OCI-LY3 (cell line): ENCODE measurements around the gene MRPL12.

Source experiments
- H2AFZ ChIP-seq: fragments of 200-600, 300-600 bp; shearing (Covaris generic); 2 replicates; pipeline ENCODE4 v1.6.0; 2014; ENCODE audit warnings: antibody characterized with exemption, low read depth, low read length
- H3K27ac ChIP-seq: fragments of 200-600, 300-600 bp; sonication (generic); 2 replicates; pipeline ENCODE4 v1.5.1; 2014; ENCODE audit warnings: mild to moderate bottlenecking, low read length, moderate library complexity, mixed read lengths
- H3K27me3 ChIP-seq: fragments of 200-600, 300-600 bp; sonication (generic); 2 replicates; pipeline ENCODE4 v1.6.1; 2014; ENCODE audit warnings: low read depth, low read length, mixed read lengths
- H3K36me3 ChIP-seq: fragments of 200-600, 300-600 bp; sonication (generic); replicated peaks from 2 replicates; pipeline ENCODE3; 2014; ENCODE audit warnings: low read depth, low read length, mixed read lengths
- H3K4me1 ChIP-seq: fragments of 300-600, 200-600 bp; sonication (generic); 2 replicates; pipeline ENCODE4 v1.6.1; 2014; ENCODE audit warnings: low read length, mixed read lengths
- H3K4me2 ChIP-seq: fragments of 200-600, 300-600 bp; sonication (generic); 2 replicates; pipeline ENCODE4 v1.6.1; 2014; ENCODE audit warnings: low read length, mixed read lengths
- H3K4me3 ChIP-seq: fragments of 300-600, 200-600 bp; sonication (generic); 2 replicates; pipeline ENCODE4 v1.5.1; 2014; ENCODE audit warnings: antibody characterized with exemption, mild to moderate bottlenecking, low read length, moderate library complexity
- H3K79me2 ChIP-seq: fragments of 300-600, 200-600 bp; shearing (Covaris generic); 2 replicates; pipeline ENCODE4 v1.6.1; 2014; ENCODE audit warnings: mild to moderate bottlenecking, low read length, mixed read lengths
- H3K9ac ChIP-seq: fragments of 300-600, 200-600 bp; shearing (Covaris generic); 2 replicates; pipeline ENCODE4 v1.6.0; 2014; ENCODE audit warnings: mild to moderate bottlenecking, low read length, moderate library complexity
- H3K9me3 ChIP-seq: fragments of 200-600, 300-600 bp; shearing (Covaris generic); 2 replicates; pipeline ENCODE4 v1.6.1; 2014; ENCODE audit warnings: low read length, mixed read lengths; ENCODE audit not compliant: insufficient read depth
- H4K20me1 ChIP-seq: fragments of 200-600, 300-600 bp; sonication (generic); 2 replicates; pipeline ENCODE4 v1.6.1; 2016; ENCODE audit warnings: low read length, mixed read lengths; ENCODE audit not compliant: insufficient read depth
- CTCF ChIP-seq: fragments of 200-600, 300-600 bp; sonication (generic); IDR thresholded peaks from 2 replicates; pipeline ENCODE4 v1.5.1; 2014; ENCODE audit warnings: antibody characterized with exemption, low read length, low read depth
- EZH2phosphoT487 ChIP-seq: fragments of 200-600 bp; shearing (Covaris generic); IDR thresholded peaks from 2 replicates; pipeline ENCODE4 v1.6.1; 2018; ENCODE audit warnings: antibody characterized with exemption, mixed run types, low read depth

The MRPL12 gene

GRCh38 chr17:81682565-81683207 lies 20.5 kb upstream of the MRPL12 start:
- Histone ChIP-seq H4K20me1 (0 out of 2 replicates have a peak, but pooled peaks cover 6% of the 10 kb centered on the region), H3K27ac (peak overlapping the region; percentile 38; the same call in 1 of the 2 replicates), H3K9ac (peak overlapping the region; percentile 81), H2AFZ (0 out of 2 replicates have a peak overlapping the region, but pooled peaks have one; percentile 10), H3K4me3 (peak overlapping the region; percentile 87), H3K4me1 (peaks cover 18% of the 10 kb centered on the region), H3K36me3 (peaks cover 10% of the 10 kb centered on the region), H3K9me3 (no peaks in the 10 kb centered on the region), H3K79me2 (peaks cover 56% of the 10 kb centered on the region), H3K27me3 (no peaks in the 10 kb centered on the region), H3K4me2 (peak overlapping the region; percentile 97)
- no peak for TF ChIP-seq CTCF
- TF ChIP-seq EZH2phosphoT487 = no peak

GRCh38 chr17:81683208-81683583 lies 20.0 kb upstream of the MRPL12 start:
- Histone ChIP-seq H2AFZ (0 out of 2 replicates have a peak overlapping the region, but pooled peaks have one; percentile 10), H3K4me3 (peak overlapping the region; percentile 87), H3K79me2 (peaks cover 56% of the 10 kb centered on the region), H3K27ac (peak overlapping the region; percentile 38), H3K9ac (peak overlapping the region; percentile 81), H3K9me3 (no peaks in the 10 kb centered on the region), H3K27me3 (no peaks in the 10 kb centered on the region), H4K20me1 (0 out of 2 replicates have a peak, but pooled peaks cover 6% of the 10 kb centered on the region), H3K4me2 (peak overlapping the region; percentile 97), H3K36me3 (peaks cover 10% of the 10 kb centered on the region), H3K4me1 (peaks cover 18% of the 10 kb centered on the region)
- TF ChIP-seq CTCF (no peak), EZH2phosphoT487 (no peak)

DNA sequence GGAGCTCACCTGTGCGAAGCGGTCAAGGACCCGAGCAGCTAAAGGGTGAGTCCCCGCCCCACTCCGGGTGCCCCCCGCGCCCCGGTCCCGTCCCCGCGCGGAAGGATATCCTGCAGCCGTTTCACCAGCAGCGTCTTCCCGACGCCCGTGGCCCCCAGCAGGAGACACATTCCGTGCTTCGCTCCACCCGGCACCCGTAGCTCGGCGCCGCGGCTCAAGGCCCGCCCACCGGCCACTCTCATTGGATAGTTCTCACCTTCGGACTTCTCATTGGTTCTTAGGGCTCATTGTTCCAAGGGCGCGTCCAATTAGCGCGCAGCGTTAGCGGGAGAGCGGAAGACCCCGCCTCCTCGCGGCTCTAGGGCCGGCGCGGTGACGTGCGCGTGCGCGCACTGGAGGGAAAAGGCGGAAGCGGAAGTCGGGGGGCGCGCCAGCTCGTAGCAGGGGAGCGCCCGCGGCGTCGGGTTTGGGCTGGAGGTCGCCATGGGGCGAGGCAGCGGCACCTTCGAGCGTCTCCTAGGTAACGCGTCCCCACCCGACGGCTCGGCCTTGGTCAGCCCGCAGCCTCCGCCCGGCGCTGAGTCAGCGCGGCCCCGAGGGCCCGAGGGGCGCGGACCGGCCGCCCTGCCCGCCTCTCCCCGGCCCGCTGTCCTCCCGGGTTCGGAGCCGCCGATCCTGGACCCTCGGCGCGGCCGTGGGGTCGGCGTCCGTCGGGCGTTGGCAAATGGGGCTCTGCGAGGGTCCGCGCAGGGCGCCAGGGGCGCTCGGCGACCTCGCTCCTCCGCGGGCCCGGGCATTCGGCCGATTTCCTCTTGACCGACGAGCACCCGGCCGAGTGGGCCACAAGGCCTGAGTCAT lies 19.4 kb upstream of the MRPL12 start, which contains the start of the genes ARL16 and HGS:
Gene ARL16 (minus strand): TSS at position 214 of the 858 bp plus-strand sequence. CDS start 44 bp downstream, at position 170.
Gene HGS (plus strand): TSS at position 428 of the 858 bp plus-strand sequence. CDS start 56 bp downstream, at position 484.
- H4K20me1 ChIP-seq = 0 out of 2 replicates have a peak, but pooled peaks cover 6% of the 10 kb centered on the region
- peaks cover 18% of the 10 kb centered on the region for H3K4me1 ChIP-seq
- no peaks in the 10 kb centered on the region for H3K9me3 ChIP-seq
- H3K27ac ChIP-seq = peak within 1 kb of the TSS; percentile 38
- TF ChIP-seq CTCF (no peak), EZH2phosphoT487 (no peak)
- peaks cover 10% of the 10 kb centered on the region for H3K36me3 ChIP-seq
- H3K27me3 ChIP-seq = no peaks in the 10 kb centered on the region
- 0 out of 2 replicates have a peak within 1 kb of the TSS, but pooled peaks have one; percentile 10 for H2AFZ ChIP-seq
- H3K4me2 ChIP-seq = peak within 1 kb of the TSS; percentile 100
- H3K9ac ChIP-seq = peak within 1 kb of the TSS; percentile 84
- peaks cover 56% of the 10 kb centered on the region for H3K79me2 ChIP-seq
- H3K4me3 ChIP-seq = peak within 1 kb of the TSS; percentile 87

DNA sequence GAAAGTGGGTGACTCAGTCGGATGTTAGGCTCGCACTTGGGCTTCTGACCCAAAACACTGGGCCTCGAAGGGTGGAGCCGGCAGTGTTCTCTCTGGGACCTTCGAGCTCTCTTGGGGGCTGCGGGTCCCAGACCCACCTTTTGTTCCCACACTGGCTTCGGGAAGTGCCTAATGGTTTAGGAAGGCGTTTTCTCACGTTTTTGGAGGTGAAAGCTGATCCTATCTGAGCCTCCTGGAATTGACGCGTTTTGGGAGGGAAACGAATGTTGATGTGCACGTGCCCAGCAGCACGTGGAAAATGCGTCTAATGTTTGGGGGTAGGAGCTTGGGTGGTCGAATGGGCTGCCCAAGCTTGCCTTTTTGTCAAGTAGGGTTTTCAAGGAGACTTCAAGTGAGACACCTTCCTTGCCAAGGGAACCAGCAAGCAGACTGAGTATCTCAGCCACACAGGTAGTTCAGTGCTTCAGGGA lies 18.7 kb upstream of the MRPL12 start:
- Histone ChIP-seq H2AFZ (no peak overlapping the region), H3K4me3 (peak overlapping the region; percentile 87), H3K36me3 (peaks cover 10% of the 10 kb centered on the region), H3K9me3 (no peaks in the 10 kb centered on the region), H3K4me1 (peaks cover 18% of the 10 kb centered on the region), H3K27ac (peak overlapping the region; percentile 28; the same call in 1 of the 2 replicates), H3K4me2 (peak overlapping the region; percentile 100), H3K9ac (peak overlapping the region; percentile 84), H4K20me1 (0 out of 2 replicates have a peak, but pooled peaks cover 6% of the 10 kb centered on the region), H3K79me2 (peaks cover 56% of the 10 kb centered on the region), H3K27me3 (no peaks in the 10 kb centered on the region)
- TF ChIP-seq CTCF (no peak), EZH2phosphoT487 (no peak)
